ENCODE data around the gene ILKAP. TPM values are rescaled to one million over a fixed set of nuclear protein-coding genes. Genes with fewer than 3 reads are reported as not detected.

ILKAP gene
- polyA plus RNA-seq, 2 of the 4 experiments (the other 2 are of a cell fraction) = 36.3 to 41.4 TPM

DNA sequence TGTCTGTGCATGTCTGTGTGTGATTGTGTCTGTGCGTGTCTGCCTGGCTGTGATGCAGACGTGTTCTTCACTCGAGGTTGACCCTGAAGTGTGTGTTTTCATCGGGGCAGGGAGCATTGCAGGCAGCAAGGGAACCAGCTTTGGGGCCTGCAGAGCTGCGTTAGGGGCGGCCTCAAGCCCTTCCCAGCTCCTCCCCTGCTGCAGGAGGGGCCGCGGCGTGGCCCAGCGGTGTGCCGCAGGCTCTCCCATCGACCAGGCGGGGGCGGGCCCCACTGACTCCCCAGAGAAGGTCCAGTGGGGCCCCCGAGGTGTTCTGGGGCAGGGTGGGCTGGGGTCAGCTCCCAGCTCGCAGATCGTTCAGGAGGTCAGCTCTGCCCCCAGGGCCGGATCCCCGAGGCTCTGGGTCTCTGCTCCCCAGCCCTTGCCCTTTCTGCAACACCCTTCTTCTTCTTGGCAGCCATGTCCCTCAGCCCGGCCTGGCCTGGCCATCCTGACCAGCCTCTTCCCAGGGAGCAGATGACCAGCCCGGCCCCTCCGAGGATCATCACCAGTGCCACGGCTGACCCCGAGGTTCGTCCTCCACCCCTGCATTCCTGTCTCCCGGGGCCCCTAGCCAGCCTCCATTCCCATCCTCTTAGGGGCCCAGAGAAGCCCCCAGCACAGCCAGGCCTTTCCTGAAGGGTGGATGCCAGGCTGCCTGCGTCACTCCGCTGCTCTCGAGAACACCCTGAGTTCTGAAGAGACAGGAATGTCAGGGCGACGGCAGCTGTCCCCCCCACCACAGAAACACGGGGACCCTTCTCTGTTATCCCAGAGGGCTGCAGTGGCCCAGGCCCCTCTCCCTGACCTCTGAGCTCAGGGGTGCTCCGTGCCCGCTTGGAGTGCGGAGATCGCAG is 76.1 kb downstream of the ILKAP start:
- FAIRE-seq = no peak
- 0 out of 3 replicates have a peak overlapping the region, but pooled peaks have one; percentile 12 for H3K4me2 ChIP-seq
- ChIA-PET CTCF (interaction anchor here (0.6 to 1.2 kb wide), 2 partner anchors 12 to 26 kb away, joined by 3 read pairs; no protein-coding TSS in a partner anchor), POLR2A (interaction anchor here (0.6 kb wide), 1 partner anchor 162 kb away, joined by 4 read pairs; no protein-coding TSS in a partner anchor)
- peak; percentile 42 to 80; a peak in 4 of 6 replicates for ATAC-seq
- 0 out of 6 replicates have a peak overlapping the region, but pooled peaks of 1 of the 2 experiments have one; percentile 42 for H3K27ac ChIP-seq
- TF ChIP-seq NFE2L2 (conservative IDR thresholded peaks at IDR 0.05; ENCODE audit: low read length) (no peak), EHMT2 (IDR thresholded peaks at IDR 0.05; ENCODE audit: low read depth) (no peak), JUNB (IDR thresholded peaks at IDR 0.05) (no peak), PHF8 (IDR thresholded peaks at IDR 0.05; ENCODE audit: borderline replicate concordance, low read depth) (no peak), EHF (CRISPR knock-in tag; IDR thresholded peaks at IDR 0.05) (no peak), HOXB5 (CRISPR knock-in tag; IDR thresholded peaks at IDR 0.05) (no peak), CBX2 (IDR thresholded peaks at IDR 0.05; ENCODE audit: borderline replicate concordance, low read depth) (no peak), JUN (IDR thresholded peaks at IDR 0.05) (no peak), RNF2 (IDR thresholded peaks at IDR 0.05; ENCODE audit: borderline replicate concordance, low read depth) (no peak), POLR2AphosphoS2 (conservative IDR thresholded peaks at IDR 0.05; ENCODE audit: low read length) (no peak), MYC (IDR thresholded peaks at IDR 0.05; ENCODE audit: borderline replicate concordance, low read length) (no peak), NPAS2 (CRISPR knock-in tag; IDR thresholded peaks at IDR 0.05; ENCODE audit: borderline replicate concordance) (no peak), CEBPB (IDR thresholded peaks at IDR 0.05) (no peak), EP300 (IDR thresholded peaks at IDR 0.05) (no peak), ZNF302 (CRISPR knock-in tag; IDR thresholded peaks at IDR 0.05) (no peak), FOSB (CRISPR knock-in tag; IDR thresholded peaks at IDR 0.05) (no peak), SREBF2 (IDR thresholded peaks at IDR 0.05) (no peak), SMC3 (IDR thresholded peaks at IDR 0.05) (no peak)
- TF ChIP-seq, protein P1, sequence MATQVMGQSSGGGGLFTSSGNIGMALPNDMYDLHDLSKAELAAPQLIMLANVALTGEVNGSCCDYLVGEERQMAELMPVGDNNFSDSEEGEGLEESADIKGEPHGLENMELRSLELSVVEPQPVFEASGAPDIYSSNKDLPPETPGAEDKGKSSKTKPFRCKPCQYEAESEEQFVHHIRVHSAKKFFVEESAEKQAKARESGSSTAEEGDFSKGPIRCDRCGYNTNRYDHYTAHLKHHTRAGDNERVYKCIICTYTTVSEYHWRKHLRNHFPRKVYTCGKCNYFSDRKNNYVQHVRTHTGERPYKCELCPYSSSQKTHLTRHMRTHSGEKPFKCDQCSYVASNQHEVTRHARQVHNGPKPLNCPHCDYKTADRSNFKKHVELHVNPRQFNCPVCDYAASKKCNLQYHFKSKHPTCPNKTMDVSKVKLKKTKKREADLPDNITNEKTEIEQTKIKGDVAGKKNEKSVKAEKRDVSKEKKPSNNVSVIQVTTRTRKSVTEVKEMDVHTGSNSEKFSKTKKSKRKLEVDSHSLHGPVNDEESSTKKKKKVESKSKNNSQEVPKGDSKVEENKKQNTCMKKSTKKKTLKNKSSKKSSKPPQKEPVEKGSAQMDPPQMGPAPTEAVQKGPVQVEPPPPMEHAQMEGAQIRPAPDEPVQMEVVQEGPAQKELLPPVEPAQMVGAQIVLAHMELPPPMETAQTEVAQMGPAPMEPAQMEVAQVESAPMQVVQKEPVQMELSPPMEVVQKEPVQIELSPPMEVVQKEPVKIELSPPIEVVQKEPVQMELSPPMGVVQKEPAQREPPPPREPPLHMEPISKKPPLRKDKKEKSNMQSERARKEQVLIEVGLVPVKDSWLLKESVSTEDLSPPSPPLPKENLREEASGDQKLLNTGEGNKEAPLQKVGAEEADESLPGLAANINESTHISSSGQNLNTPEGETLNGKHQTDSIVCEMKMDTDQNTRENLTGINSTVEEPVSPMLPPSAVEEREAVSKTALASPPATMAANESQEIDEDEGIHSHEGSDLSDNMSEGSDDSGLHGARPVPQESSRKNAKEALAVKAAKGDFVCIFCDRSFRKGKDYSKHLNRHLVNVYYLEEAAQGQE (IDR thresholded peaks at IDR 0.05) = no peak
- no peaks in the 10 kb centered on the region for H3K4me1 ChIP-seq
- no peaks in the 10 kb centered on the region for H3K9me3 ChIP-seq
- 71% methylated on average over 17 of the region's 36 CpGs for WGBS (ENCODE audit: missing lambda C conversion rate)
- H3K4me3 ChIP-seq = no peak overlapping the region
- DNase-seq (ENCODE audit: low read depth in 1 of 2, low spot score in 1 of 2) = peak in 1 of 2 experiments; percentile 44

DNA sequence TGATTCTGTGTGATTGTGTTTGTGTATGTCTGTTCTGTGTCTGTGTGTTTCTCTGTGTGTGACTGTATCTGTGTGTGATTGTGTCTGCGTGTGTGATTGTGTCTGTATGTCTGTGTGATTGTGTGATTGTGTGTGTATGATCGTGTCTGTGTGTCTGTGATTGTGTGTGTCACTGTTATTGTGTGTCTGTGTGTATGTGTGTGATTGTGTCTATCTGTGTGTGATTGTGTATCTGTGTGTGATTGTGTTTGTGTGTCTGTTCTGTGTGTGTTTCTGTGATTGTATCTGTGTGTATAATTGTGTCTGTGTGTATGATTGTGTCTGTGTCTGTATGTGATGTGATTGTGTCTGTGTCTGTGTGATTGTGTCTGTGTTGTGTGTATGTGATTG is 76.7 kb downstream of the ILKAP start:
- no peak for FAIRE-seq
- H3K4me2 ChIP-seq = no peak overlapping the region

More for the DNA sequence above, 76.7 kb downstream of the ILKAP start:
- no peaks in the 10 kb centered on the region for H3K9me3 ChIP-seq
- DNase-seq (ENCODE audit: low read depth in 1 of 2, low spot score in 1 of 2) = no peak
- TF ChIP-seq SREBF2 (IDR thresholded peaks at IDR 0.05) (no peak), HOXA7 (CRISPR knock-in tag; IDR thresholded peaks at IDR 0.05) (no peak), NPAS2 (CRISPR knock-in tag; IDR thresholded peaks at IDR 0.05; ENCODE audit: borderline replicate concordance) (no peak), KDM5A (IDR thresholded peaks at IDR 0.05) (no peak), RCOR1 (IDR thresholded peaks at IDR 0.05; ENCODE audit: low read depth, low read length) (no peak), TFCP2L1 (CRISPR knock-in tag; IDR thresholded peaks at IDR 0.05) (no peak), CBX2 (IDR thresholded peaks at IDR 0.05; ENCODE audit: borderline replicate concordance, low read depth) (no peak), GATA3 (IDR thresholded peaks at IDR 0.05; ENCODE audit: borderline replicate concordance) (no peak), RARB (CRISPR knock-in tag; IDR thresholded peaks at IDR 0.05) (no peak), KDM1A (IDR thresholded peaks at IDR 0.05; ENCODE audit: low read depth) (no peak), JUNB (IDR thresholded peaks at IDR 0.05) (no peak)
- TF ChIP-seq, protein P2, sequence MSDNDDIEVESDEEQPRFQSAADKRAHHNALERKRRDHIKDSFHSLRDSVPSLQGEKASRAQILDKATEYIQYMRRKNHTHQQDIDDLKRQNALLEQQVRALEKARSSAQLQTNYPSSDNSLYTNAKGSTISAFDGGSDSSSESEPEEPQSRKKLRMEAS (IDR thresholded peaks at IDR 0.05) = no peak
- TF ChIP-seq, protein P3, sequence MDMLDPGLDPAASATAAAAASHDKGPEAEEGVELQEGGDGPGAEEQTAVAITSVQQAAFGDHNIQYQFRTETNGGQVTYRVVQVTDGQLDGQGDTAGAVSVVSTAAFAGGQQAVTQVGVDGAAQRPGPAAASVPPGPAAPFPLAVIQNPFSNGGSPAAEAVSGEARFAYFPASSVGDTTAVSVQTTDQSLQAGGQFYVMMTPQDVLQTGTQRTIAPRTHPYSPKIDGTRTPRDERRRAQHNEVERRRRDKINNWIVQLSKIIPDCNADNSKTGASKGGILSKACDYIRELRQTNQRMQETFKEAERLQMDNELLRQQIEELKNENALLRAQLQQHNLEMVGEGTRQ (IDR thresholded peaks at IDR 0.05) = no peak
- ATAC-seq = no peak
- no peak overlapping the region for H3K4me3 ChIP-seq
- H3K27ac ChIP-seq = no peak overlapping the region
- 89% methylated on average over 2 of the region's 2 CpGs for WGBS (ENCODE audit: missing lambda C conversion rate)
- CTCF ChIA-PET = interaction anchor here (0.6 to 1.2 kb wide), 2 partner anchors 12 to 27 kb away, joined by 3 read pairs; no protein-coding TSS in a partner anchor
- H3K4me1 ChIP-seq = no peaks in the 10 kb centered on the region
- POLR2A ChIA-PET = interaction anchor here (0.6 kb wide), 1 partner anchor 162 kb away, joined by 4 read pairs; no protein-coding TSS in a partner anchor
